ENCODE data around the gene DCUN1D3.

The DCUN1D3 gene

DNA sequence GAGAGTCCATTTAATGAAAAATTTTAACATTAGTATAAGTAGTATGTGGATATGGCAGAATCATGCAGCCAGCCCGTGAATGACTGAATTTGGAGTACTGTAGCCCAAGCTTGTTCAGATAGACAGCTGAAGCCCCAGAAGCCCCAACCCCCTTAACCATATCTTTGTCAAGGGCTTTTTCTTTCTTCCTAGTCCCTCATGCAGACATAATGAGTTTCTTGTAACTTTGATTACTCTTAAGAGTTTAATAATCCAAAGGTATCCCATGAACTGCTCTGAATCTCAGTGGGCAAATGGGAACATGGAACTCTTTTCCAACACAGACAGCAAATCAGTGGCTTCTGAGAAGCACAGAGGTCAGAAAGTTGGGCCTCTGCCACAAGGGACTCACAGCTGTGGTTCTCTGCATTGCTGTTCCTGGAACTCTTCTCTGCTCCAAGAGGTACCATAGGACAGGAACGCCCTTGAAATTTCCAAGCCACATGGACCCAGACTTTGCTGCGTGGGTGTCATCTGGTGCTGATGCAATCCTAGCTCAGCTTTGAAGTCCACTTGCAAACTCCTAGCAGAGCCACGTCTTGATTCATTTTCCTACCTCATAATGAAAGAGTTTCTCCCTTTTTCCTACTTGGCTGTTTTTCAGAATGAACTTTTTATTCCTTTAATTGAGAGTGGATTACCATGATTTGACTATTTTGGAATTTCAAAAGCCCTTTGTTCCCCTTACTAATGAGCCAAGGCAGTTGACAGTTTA lies 18.5 kb upstream of the DCUN1D3 start:
- H2AFZ ChIP-seq (ENCODE audit: low read length, unreplicated experiment) = no peak overlapping the region
- H3K27ac ChIP-seq (ENCODE audit: low read depth, low read length) = no peak overlapping the region; the same call in none of the 2 replicates
- H3K27me3 ChIP-seq (ENCODE audit: insufficient read depth, low read length) = no peaks in the 10 kb centered on the region
- H3K79me2 ChIP-seq (ENCODE audit: control insufficient read depth, insufficient read depth, low read length, unreplicated experiment) = no peaks in the 10 kb centered on the region
- H3K4me3 ChIP-seq (ENCODE audit: low read depth, low read length) = no peak overlapping the region
- H3K36me3 ChIP-seq (ENCODE audit: insufficient read depth, low read length) = no peaks in the 10 kb centered on the region
- peaks cover 16% of the 10 kb centered on the region for H3K4me1 ChIP-seq (ENCODE audit: control insufficient read depth, insufficient read depth, low read length, unreplicated experiment)

DNA sequence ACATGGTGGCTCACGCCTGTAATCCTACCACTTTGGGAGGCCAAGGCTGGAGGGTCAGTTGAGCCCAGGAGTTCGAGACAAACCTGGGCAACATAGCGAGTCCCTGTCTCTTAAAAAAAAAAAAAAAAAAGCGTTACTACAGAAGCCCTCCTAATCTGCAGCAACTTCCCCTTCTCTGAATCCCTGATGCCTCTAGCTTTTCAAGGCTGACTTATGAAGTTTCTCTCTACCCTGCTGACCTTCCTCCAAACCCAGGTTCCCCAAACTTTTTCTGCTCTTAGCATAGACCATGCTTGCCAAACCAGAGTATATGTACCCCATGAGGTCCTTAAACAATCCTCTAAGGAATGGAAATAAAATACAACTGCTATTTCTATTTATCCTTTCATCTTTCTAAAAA lies 16.8 kb upstream of the DCUN1D3 start:
- Histone ChIP-seq H3K4me3 (ENCODE audit: low read depth, low read length) (no peak overlapping the region), H3K36me3 (ENCODE audit: insufficient read depth, low read length) (no peaks in the 10 kb centered on the region), H2AFZ (ENCODE audit: low read length, unreplicated experiment) (no peak overlapping the region), H3K27ac (ENCODE audit: low read depth, low read length) (no peak overlapping the region), H3K4me1 (ENCODE audit: control insufficient read depth, insufficient read depth, low read length, unreplicated experiment) (peaks cover 25% of the 10 kb centered on the region), H3K27me3 (ENCODE audit: insufficient read depth, low read length) (no peaks in the 10 kb centered on the region), H3K79me2 (ENCODE audit: control insufficient read depth, insufficient read depth, low read length, unreplicated experiment) (no peaks in the 10 kb centered on the region)

DNA sequence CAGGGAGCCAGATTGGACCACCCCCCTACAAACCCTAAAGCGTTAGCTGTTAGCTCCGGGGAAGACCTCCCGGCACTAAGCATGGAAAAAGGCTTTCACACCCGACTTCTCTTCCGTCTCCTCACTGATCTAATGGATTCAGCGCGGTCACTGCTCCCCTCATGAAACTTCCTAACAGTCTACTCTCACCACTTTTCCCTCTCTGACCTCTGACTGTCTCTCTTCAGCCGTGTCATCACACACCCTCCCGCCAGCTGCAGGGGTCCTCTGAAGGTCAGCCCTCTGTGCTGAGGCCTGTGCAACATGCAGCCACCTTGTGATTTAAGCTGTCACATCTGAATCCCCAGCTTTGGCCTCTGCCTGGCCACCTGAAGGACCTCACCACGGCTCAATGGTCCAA lies 16.1 kb upstream of the DCUN1D3 start:
- peaks cover 31% of the 10 kb centered on the region for H3K4me1 ChIP-seq (ENCODE audit: control insufficient read depth, insufficient read depth, low read length, unreplicated experiment)
- no peaks in the 10 kb centered on the region for H3K27me3 ChIP-seq (ENCODE audit: insufficient read depth, low read length)
- no peaks in the 10 kb centered on the region for H3K36me3 ChIP-seq (ENCODE audit: insufficient read depth, low read length)
- no peak overlapping the region for H2AFZ ChIP-seq (ENCODE audit: low read length, unreplicated experiment)
- H3K4me3 ChIP-seq (ENCODE audit: low read depth, low read length) = no peak overlapping the region
- H3K27ac ChIP-seq (ENCODE audit: low read depth, low read length) = no peak overlapping the region
- no peaks in the 10 kb centered on the region for H3K79me2 ChIP-seq (ENCODE audit: control insufficient read depth, insufficient read depth, low read length, unreplicated experiment)

DNA sequence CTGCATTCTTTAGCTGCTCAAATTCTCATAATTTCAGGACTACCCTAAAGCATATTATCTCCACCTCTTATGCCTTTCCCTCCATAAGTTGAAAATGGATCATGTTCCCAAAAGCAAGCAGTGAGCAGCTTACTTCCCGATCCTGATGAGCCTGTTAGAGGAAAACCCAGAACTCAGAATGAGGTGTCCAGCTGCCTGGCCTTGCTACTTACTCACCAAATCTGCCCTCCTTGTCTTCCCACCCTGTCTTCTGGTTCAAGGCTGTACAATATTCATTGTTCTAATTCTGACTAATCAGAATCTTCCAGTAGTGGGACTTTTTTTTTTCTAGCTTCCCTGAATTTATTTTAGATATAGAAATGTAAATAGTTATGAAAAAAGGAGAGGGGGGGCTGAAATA lies 11.2 kb upstream of the DCUN1D3 start:
- peak overlapping the region; percentile 26 for H2AFZ ChIP-seq (ENCODE audit: low read length, unreplicated experiment)
- H3K4me3 ChIP-seq (ENCODE audit: low read depth, low read length) = peak overlapping the region; percentile 42; the same call in 1 of the 2 replicates
- no peaks in the 10 kb centered on the region for H3K79me2 ChIP-seq (ENCODE audit: control insufficient read depth, insufficient read depth, low read length, unreplicated experiment)
- peak overlapping the region; percentile 98 for H3K27ac ChIP-seq (ENCODE audit: low read depth, low read length)
- H3K36me3 ChIP-seq (ENCODE audit: insufficient read depth, low read length) = no peaks in the 10 kb centered on the region
- peaks cover 58% of the 10 kb centered on the region for H3K4me1 ChIP-seq (ENCODE audit: control insufficient read depth, insufficient read depth, low read length, unreplicated experiment)
- H3K27me3 ChIP-seq (ENCODE audit: insufficient read depth, low read length) = no peaks in the 10 kb centered on the region

- Histone ChIP-seq H3K4me3 (ENCODE audit: low read depth, low read length) (peak overlapping the region; percentile 42; the same call in 1 of the 2 replicates), H3K4me1 (ENCODE audit: control insufficient read depth, insufficient read depth, low read length, unreplicated experiment) (peaks cover 63% of the 10 kb centered on the region), H3K36me3 (ENCODE audit: insufficient read depth, low read length) (no peaks in the 10 kb centered on the region), H3K27me3 (ENCODE audit: insufficient read depth, low read length) (no peaks in the 10 kb centered on the region), H2AFZ (ENCODE audit: low read length, unreplicated experiment) (peak overlapping the region; percentile 26), H3K79me2 (ENCODE audit: control insufficient read depth, insufficient read depth, low read length, unreplicated experiment) (no peaks in the 10 kb centered on the region), H3K27ac (ENCODE audit: low read depth, low read length) (peak overlapping the region; percentile 98)
These were observed 10.7 kb upstream of the DCUN1D3 start for GRCh38 chr16:20910781-20911321.

DNA sequence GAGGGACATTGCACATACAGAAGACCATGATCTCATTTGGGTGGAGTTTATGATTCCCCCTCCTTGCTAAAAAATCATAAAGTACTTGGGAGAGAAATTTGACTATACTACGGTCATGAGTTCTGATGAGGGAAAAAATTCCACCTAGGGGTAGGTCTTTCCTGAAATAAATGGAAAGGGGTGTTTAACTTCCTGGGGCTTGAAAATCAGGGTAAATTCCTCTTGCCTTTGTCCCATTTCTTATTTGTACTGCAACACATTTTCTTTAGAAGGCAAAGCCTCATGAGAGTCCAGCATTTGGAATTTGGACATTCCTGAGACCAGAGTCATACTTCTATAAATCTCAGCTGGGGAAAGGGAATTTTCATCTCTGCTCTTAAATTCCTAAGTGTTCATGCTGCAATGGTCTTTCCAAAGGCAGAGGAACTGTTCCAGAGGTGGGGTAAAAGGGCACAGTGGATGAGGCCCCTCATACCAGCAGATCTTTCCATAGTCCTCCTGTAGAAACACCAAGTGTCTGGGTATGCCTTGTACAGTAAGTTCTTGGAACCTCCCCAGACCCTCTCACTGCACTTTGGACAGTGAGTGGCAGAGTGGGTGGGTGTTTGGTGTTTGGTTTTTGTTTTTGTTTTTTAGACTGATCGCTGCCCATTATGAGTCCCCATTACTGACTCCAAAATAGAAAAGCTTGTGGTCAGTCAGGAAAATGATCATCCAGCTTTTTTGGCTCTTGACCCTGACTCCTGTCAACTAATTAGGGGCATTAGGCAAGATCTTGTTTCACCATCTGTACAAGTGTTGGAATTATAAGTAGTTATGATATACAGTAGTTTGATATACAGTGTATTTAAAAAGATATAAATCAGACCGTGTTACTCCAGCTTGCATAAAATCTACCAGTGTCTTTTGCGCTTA lies 6.4 kb upstream of the DCUN1D3 start:
- Histone ChIP-seq H2AFZ (ENCODE audit: low read length, unreplicated experiment) (peak overlapping the region; percentile 6), H3K4me1 (ENCODE audit: control insufficient read depth, insufficient read depth, low read length, unreplicated experiment) (peaks cover 81% of the 10 kb centered on the region), H3K36me3 (ENCODE audit: insufficient read depth, low read length) (no peaks in the 10 kb centered on the region), H3K27me3 (ENCODE audit: insufficient read depth, low read length) (no peaks in the 10 kb centered on the region), H3K4me3 (ENCODE audit: low read depth, low read length) (peak overlapping the region; percentile 47), H3K27ac (ENCODE audit: low read depth, low read length) (peak overlapping the region; percentile 95), H3K79me2 (ENCODE audit: control insufficient read depth, insufficient read depth, low read length, unreplicated experiment) (peaks cover 28% of the 10 kb centered on the region)

GRCh38 chr16:20905576-20905975 lies 5.4 kb upstream of the DCUN1D3 start:
- no peak overlapping the region for H2AFZ ChIP-seq (ENCODE audit: low read length, unreplicated experiment)
- H3K79me2 ChIP-seq (ENCODE audit: control insufficient read depth, insufficient read depth, low read length, unreplicated experiment) = peaks cover 37% of the 10 kb centered on the region
- no peaks in the 10 kb centered on the region for H3K36me3 ChIP-seq (ENCODE audit: insufficient read depth, low read length)
- no peaks in the 10 kb centered on the region for H3K27me3 ChIP-seq (ENCODE audit: insufficient read depth, low read length)
- H3K4me3 ChIP-seq (ENCODE audit: low read depth, low read length) = peak overlapping the region; percentile 47
- peak overlapping the region; percentile 95 for H3K27ac ChIP-seq (ENCODE audit: low read depth, low read length)
- peaks cover 72% of the 10 kb centered on the region for H3K4me1 ChIP-seq (ENCODE audit: control insufficient read depth, insufficient read depth, low read length, unreplicated experiment)

- peaks cover 63% of the 10 kb centered on the region for H3K4me1 ChIP-seq (ENCODE audit: control insufficient read depth, insufficient read depth, low read length, unreplicated experiment)
- H3K36me3 ChIP-seq (ENCODE audit: insufficient read depth, low read length) = no peaks in the 10 kb centered on the region
- H3K27me3 ChIP-seq (ENCODE audit: insufficient read depth, low read length) = no peaks in the 10 kb centered on the region
- H2AFZ ChIP-seq (ENCODE audit: low read length, unreplicated experiment) = peak overlapping the region; percentile 18
- peak overlapping the region; percentile 95 for H3K27ac ChIP-seq (ENCODE audit: low read depth, low read length)
- H3K79me2 ChIP-seq (ENCODE audit: control insufficient read depth, insufficient read depth, low read length, unreplicated experiment) = peaks cover 43% of the 10 kb centered on the region
- peak overlapping the region; percentile 23 for H3K4me3 ChIP-seq (ENCODE audit: low read depth, low read length)
These were observed 4.4 kb upstream of the DCUN1D3 start for GRCh38 chr16:20904507-20905081.

GRCh38 chr16:20903899-20904506 lies 3.8 kb upstream of the DCUN1D3 start:
- H3K27ac ChIP-seq (ENCODE audit: low read depth, low read length) = peak overlapping the region; percentile 95
- peak overlapping the region; percentile 18 for H2AFZ ChIP-seq (ENCODE audit: low read length, unreplicated experiment)
- no peaks in the 10 kb centered on the region for H3K27me3 ChIP-seq (ENCODE audit: insufficient read depth, low read length)
- no peaks in the 10 kb centered on the region for H3K36me3 ChIP-seq (ENCODE audit: insufficient read depth, low read length)
- H3K4me3 ChIP-seq (ENCODE audit: low read depth, low read length) = peak overlapping the region; percentile 23
- H3K79me2 ChIP-seq (ENCODE audit: control insufficient read depth, insufficient read depth, low read length, unreplicated experiment) = peaks cover 48% of the 10 kb centered on the region
- H3K4me1 ChIP-seq (ENCODE audit: control insufficient read depth, insufficient read depth, low read length, unreplicated experiment) = peaks cover 63% of the 10 kb centered on the region

Data from ACC112 (cell line).